ENCODE data around the gene IDH2. TPM values are rescaled to one million over a fixed set of nuclear protein-coding genes. Genes with fewer than 3 reads are reported as not detected.

The IDH2 gene
- total RNA-seq, 4 donors from 2014 or later = 68.6 to 126 (median 76.7) TPM

- H3K27me3 ChIP-seq = no peaks in the 10 kb centered on the region
- DNase-seq (ENCODE audit: low spot score in 2 of 2) = no peak
- peak overlapping the region; percentile 84 for H3K27ac ChIP-seq
- TF ChIP-seq EP300 (IDR thresholded peaks at IDR 0.05) (no peak), POLR2AphosphoS5 (IDR thresholded peaks at IDR 0.05) (no peak)
- peaks cover 72% of the 10 kb centered on the region for H3K4me1 ChIP-seq
- 64% methylated on average over 15 of the region's 16 CpGs for WGBS
- peaks cover 5% of the 10 kb centered on the region for H3K36me3 ChIP-seq
- H3K9me3 ChIP-seq = no peaks in the 10 kb centered on the region
- no peak overlapping the region for H3K4me3 ChIP-seq
These were observed 39.8 kb downstream of the IDH2 start for GRCh38 chr15:90062462-90062932.

DNA sequence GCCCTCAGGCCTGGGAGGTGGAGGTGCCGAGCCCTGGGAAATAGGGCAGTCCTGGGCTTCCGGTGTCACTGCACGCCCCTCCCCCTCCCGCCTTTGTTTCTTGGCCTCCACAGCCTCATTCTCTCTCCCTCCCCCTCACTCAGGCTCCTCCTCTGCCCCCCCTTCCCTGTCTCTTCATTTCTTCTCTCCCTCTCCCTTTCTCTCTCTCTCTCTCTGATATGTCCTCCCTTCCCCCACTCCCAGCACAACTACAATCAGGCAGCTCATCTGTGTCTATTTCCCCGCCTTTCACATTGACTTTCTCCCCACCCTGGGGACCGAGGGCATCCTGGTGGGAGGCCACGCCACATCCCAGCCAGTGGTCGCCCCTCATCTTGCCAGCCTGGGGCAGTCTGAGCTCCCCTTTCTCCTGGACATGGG, 40.2 kb downstream of the IDH2 start:
- Histone ChIP-seq H3K27me3 (no peaks in the 10 kb centered on the region), H3K27ac (peak overlapping the region; percentile 84), H3K9me3 (no peaks in the 10 kb centered on the region), H3K36me3 (peaks cover under 1% of the 10 kb centered on the region), H3K4me3 (no peak overlapping the region), H3K4me1 (peaks cover 72% of the 10 kb centered on the region)
- TF ChIP-seq, protein P1, sequence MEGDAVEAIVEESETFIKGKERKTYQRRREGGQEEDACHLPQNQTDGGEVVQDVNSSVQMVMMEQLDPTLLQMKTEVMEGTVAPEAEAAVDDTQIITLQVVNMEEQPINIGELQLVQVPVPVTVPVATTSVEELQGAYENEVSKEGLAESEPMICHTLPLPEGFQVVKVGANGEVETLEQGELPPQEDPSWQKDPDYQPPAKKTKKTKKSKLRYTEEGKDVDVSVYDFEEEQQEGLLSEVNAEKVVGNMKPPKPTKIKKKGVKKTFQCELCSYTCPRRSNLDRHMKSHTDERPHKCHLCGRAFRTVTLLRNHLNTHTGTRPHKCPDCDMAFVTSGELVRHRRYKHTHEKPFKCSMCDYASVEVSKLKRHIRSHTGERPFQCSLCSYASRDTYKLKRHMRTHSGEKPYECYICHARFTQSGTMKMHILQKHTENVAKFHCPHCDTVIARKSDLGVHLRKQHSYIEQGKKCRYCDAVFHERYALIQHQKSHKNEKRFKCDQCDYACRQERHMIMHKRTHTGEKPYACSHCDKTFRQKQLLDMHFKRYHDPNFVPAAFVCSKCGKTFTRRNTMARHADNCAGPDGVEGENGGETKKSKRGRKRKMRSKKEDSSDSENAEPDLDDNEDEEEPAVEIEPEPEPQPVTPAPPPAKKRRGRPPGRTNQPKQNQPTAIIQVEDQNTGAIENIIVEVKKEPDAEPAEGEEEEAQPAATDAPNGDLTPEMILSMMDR (IDR thresholded peaks at IDR 0.05) = no peak
- no peak for TF ChIP-seq EP300 (IDR thresholded peaks at IDR 0.05)
- no peak for TF ChIP-seq POLR2AphosphoS5 (IDR thresholded peaks at IDR 0.05)
- no peak for TF ChIP-seq POLR2A (IDR thresholded peaks at IDR 0.05)
- DNase-seq (ENCODE audit: low spot score in 2 of 2) = no peak
- 29% methylated on average over 8 of the region's 8 CpGs for WGBS

DNA sequence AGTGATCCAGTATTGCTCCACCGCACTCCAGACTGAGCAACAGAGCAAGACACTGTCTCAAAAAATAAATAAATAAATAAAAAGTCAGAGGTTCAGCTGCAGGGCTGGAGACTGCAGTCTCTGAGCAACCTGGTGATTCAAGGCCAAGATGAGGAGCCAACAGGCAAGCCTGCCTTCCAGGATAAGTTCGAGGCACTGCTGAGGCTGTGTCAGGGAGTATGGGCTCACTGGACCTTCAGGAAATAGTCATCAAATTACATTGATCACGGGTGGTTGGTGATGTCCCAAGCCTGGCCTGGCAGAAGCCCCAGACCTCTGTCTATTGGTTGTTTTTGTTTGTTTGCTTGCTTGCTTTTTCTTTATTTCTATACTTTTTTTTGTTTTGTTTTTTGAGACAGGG, 41.5 kb downstream of the IDH2 start:
- H3K27ac ChIP-seq = peak overlapping the region; percentile 58
- no peaks in the 10 kb centered on the region for H3K27me3 ChIP-seq
- 56% methylated on average over 3 of the region's 3 CpGs for WGBS
- TF ChIP-seq EP300 (IDR thresholded peaks at IDR 0.05) = no peak
- TF ChIP-seq POLR2AphosphoS5 (IDR thresholded peaks at IDR 0.05) = no peak
- no peak for TF ChIP-seq POLR2A (IDR thresholded peaks at IDR 0.05)
- H3K4me1 ChIP-seq = peaks cover 66% of the 10 kb centered on the region
- no peaks in the 10 kb centered on the region for H3K9me3 ChIP-seq
- no peak for DNase-seq (ENCODE audit: low spot score in 2 of 2)
- no peak overlapping the region for H3K4me3 ChIP-seq
- no peaks in the 10 kb centered on the region for H3K36me3 ChIP-seq

- Histone ChIP-seq H3K4me3 (no peak overlapping the region), H3K4me1 (peaks cover 59% of the 10 kb centered on the region), H3K27me3 (no peaks in the 10 kb centered on the region), H3K27ac (peak overlapping the region; percentile 58), H3K36me3 (no peaks in the 10 kb centered on the region), H3K9me3 (no peaks in the 10 kb centered on the region)
- WGBS = 56% methylated on average over 8 of the region's 21 CpGs
- DNase-seq (ENCODE audit: low spot score in 2 of 2) = peak in 1 of 2 donors; percentile 78
- no peak for TF ChIP-seq POLR2AphosphoS5 (IDR thresholded peaks at IDR 0.05)
- TF ChIP-seq, protein P1 (IDR thresholded peaks at IDR 0.05) = no peak
These were observed 42.9 kb downstream of the IDH2 start for GRCh38 chr15:90059208-90059985.

- DNase-seq (ENCODE audit: low spot score in 2 of 2) = no peak
- H3K4me1 ChIP-seq = peaks cover 54% of the 10 kb centered on the region
- TF ChIP-seq POLR2A (IDR thresholded peaks at IDR 0.05) (no peak), POLR2AphosphoS5 (IDR thresholded peaks at IDR 0.05) (no peak), EP300 (IDR thresholded peaks at IDR 0.05) (no peak)
- TF ChIP-seq, protein P1 (IDR thresholded peaks at IDR 0.05) = no peak
- H3K27me3 ChIP-seq = no peaks in the 10 kb centered on the region
- H3K4me3 ChIP-seq = no peak overlapping the region
- no peaks in the 10 kb centered on the region for H3K36me3 ChIP-seq
- H3K9me3 ChIP-seq = no peaks in the 10 kb centered on the region
- H3K27ac ChIP-seq = peak overlapping the region; percentile 58
- 85% methylated on average over 4 of the region's 5 CpGs for WGBS
These were observed 43.5 kb downstream of the IDH2 start for GRCh38 chr15:90058775-90059174.

- Histone ChIP-seq H3K27ac (no peak overlapping the region), H3K27me3 (no peaks in the 10 kb centered on the region), H3K4me1 (peaks cover 49% of the 10 kb centered on the region), H3K4me3 (no peak overlapping the region), H3K36me3 (no peaks in the 10 kb centered on the region), H3K9me3 (no peaks in the 10 kb centered on the region)
- 75% methylated on average over 4 of the region's 4 CpGs for WGBS
- DNase-seq (ENCODE audit: low spot score in 2 of 2) = no peak
- TF ChIP-seq, protein P1 (IDR thresholded peaks at IDR 0.05) = no peak
- TF ChIP-seq POLR2A (IDR thresholded peaks at IDR 0.05) (no peak), POLR2AphosphoS5 (IDR thresholded peaks at IDR 0.05) (no peak), EP300 (IDR thresholded peaks at IDR 0.05) (no peak)
These were observed 44.0 kb downstream of the IDH2 start for GRCh38 chr15:90058308-90058707.
